Osteoblast (primary cell): ENCODE data around the gene ANTKMT. TPM values are rescaled to one million over a fixed set of nuclear protein-coding genes. Genes with fewer than 3 reads are reported as not detected.

Source experiments
- DNase-seq: peaks from one replicate; pipeline ENCODE4 v3.0.0; 2011; ENCODE audit warnings: low spot score, mixed read lengths; ENCODE audit not compliant: insufficient read length; ENCODE audit errors: missing footprints
- H2AFZ ChIP-seq: 2 replicates; pipeline ENCODE4 v1.6.0; 2011; ENCODE audit warnings: mild to moderate bottlenecking, low read length
- H3K27ac ChIP-seq: 2 replicates; pipeline ENCODE4 v1.5.1; 2011; ENCODE audit warnings: mild to moderate bottlenecking, low read depth, low read length, moderate library complexity
- H3K27me3 ChIP-seq: 2 replicates; pipeline ENCODE4 v1.6.0; 2012; ENCODE audit warnings: mild to moderate bottlenecking, control low read depth, inconsistent platforms, low read length, moderate library complexity; ENCODE audit not compliant: insufficient read depth
- H3K36me3 ChIP-seq: 2 replicates; pipeline ENCODE4 v1.5.1; 2011; ENCODE audit warnings: mild to moderate bottlenecking, low read length, control low read depth, moderate library complexity; ENCODE audit not compliant: insufficient read depth
- H3K4me1 ChIP-seq: 2 replicates; pipeline ENCODE4 v1.5.1; 2011; ENCODE audit warnings: mild to moderate bottlenecking, low read length, control low read depth, moderate library complexity; ENCODE audit not compliant: insufficient read depth
- H3K4me2 ChIP-seq: 2 replicates; pipeline ENCODE4 v1.6.0; 2011; ENCODE audit warnings: mild to moderate bottlenecking, low read length; ENCODE audit not compliant: insufficient read depth
- H3K4me3 ChIP-seq: fragments of 200-600 bp; sonication (generic); 3 replicates; pipeline ENCODE4 v1.5.1; 2012; ENCODE audit warnings: mild to moderate bottlenecking, low read length, inconsistent platforms; ENCODE audit not compliant: insufficient read depth
- H3K79me2 ChIP-seq: 2 replicates; pipeline ENCODE4 v1.6.0; 2012; ENCODE audit warnings: mild to moderate bottlenecking, low read length, control low read depth, inconsistent platforms; ENCODE audit not compliant: insufficient read depth
- H3K9me3 ChIP-seq: 2 replicates; pipeline ENCODE4 v1.5.1; 2011; ENCODE audit warnings: low read depth, low read length, control low read depth
- H4K20me1 ChIP-seq: 2 replicates; pipeline ENCODE4 v1.6.0; 2012; ENCODE audit warnings: mild to moderate bottlenecking, low read length, control low read depth; ENCODE audit not compliant: insufficient read depth
- total RNA-seq: library from RNA; depleted of rRNA; stranded (reverse); fragments of >200 nt; gene quantifications from 2 replicates; pipeline ENCODE4 v1.2.3, GENCODE V29; 2012
- TF ChIP-seq, protein P1 (sequence below): IDR thresholded peaks from 2 replicates; pipeline ENCODE4 v1.5.1; 2011; ENCODE audit warnings: mild to moderate bottlenecking, low read depth, low read length, moderate library complexity; ENCODE audit errors: extremely low read depth

ANTKMT gene
- total RNA-seq, 1 donor: 21.7 TPM

DNA sequence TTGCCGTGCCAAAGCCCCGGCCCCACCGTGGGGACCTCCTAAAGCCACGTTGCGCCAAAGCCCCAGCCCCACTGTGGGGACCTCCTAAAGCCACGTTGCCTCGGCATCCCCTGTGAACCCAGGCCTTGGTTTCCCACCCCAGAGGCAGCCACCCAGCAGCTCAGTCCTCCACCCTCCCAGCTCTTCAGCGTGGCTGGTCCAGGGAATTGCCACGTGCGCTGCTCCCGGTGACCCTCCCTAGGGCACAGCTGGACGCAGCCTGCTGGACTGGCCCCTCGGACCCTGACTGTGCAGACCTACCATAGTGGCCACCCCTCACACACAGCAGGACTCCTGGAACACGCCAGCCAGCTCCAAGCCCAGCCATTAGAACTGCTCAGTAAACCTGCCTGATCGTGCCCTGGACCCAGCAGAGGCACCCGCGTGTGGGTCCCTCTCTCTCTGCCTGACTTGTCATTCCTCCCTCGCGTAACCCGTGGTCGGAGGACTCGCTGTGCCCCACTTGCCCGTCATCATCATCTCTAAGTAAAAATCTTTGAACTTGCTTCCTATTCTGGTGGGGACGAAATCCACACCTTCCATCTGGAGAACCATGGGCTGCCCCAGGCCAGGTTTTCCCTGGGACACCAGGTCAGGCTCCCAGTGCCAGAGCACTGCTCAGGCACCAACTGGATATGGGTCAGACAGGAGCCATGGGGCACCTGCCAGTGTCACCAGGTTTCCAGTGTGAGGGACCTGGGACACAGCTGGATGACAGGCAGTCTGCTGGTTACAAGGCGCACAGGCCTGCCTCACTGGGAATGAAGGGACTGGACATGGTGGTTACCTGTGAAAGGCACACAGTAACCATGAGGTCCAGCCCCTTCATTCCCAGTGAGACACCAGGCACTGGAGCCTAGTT lies 14.3 kb downstream of the ANTKMT start:
- H2AFZ ChIP-seq: no peak overlapping the region
- no peak overlapping the region for H3K27ac ChIP-seq
- peaks cover 5% of the 10 kb centered on the region for H3K79me2 ChIP-seq
- H3K4me3 ChIP-seq: no peak overlapping the region
- peaks cover 8% of the 10 kb centered on the region for H4K20me1 ChIP-seq
- H3K4me1 ChIP-seq: peaks cover 8% of the 10 kb centered on the region
- no peaks in the 10 kb centered on the region for H3K27me3 ChIP-seq
- peaks cover 26% of the 10 kb centered on the region for H3K36me3 ChIP-seq
- H3K9me3 ChIP-seq: no peaks in the 10 kb centered on the region
- DNase-seq: no peak
- TF ChIP-seq, protein P1, sequence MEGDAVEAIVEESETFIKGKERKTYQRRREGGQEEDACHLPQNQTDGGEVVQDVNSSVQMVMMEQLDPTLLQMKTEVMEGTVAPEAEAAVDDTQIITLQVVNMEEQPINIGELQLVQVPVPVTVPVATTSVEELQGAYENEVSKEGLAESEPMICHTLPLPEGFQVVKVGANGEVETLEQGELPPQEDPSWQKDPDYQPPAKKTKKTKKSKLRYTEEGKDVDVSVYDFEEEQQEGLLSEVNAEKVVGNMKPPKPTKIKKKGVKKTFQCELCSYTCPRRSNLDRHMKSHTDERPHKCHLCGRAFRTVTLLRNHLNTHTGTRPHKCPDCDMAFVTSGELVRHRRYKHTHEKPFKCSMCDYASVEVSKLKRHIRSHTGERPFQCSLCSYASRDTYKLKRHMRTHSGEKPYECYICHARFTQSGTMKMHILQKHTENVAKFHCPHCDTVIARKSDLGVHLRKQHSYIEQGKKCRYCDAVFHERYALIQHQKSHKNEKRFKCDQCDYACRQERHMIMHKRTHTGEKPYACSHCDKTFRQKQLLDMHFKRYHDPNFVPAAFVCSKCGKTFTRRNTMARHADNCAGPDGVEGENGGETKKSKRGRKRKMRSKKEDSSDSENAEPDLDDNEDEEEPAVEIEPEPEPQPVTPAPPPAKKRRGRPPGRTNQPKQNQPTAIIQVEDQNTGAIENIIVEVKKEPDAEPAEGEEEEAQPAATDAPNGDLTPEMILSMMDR: no peak
- H3K4me2 ChIP-seq: no peak overlapping the region

DNA sequence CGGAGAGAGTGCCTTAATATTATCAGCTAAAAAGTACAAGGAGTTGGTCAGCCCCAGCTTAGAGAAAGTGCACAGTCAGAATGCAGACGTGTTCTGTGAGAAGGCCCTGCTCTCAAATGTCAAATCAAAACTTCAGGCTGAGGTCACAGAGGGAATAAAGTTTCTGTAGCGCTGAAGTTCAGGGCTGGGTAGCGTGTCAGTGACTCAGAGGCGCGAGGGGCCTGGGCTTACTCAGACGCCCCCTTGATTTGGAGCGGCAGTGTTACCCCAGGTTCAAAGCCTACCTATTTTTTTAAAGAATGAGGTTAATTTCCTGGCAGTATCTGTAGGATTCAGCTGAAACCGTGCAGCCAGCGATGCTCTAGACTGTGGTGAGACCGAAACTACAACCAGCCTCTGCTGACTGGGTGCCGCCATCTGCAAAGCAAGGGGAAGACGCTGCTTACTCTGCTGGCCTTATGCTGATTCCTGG lies 15.1 kb downstream of the ANTKMT start:
- Histone ChIP-seq H3K4me1 (peaks cover 9% of the 10 kb centered on the region), H3K9me3 (no peaks in the 10 kb centered on the region), H3K27ac (no peak overlapping the region), H3K36me3 (peaks cover 26% of the 10 kb centered on the region), H3K27me3 (no peaks in the 10 kb centered on the region), H2AFZ (no peak overlapping the region), H3K4me3 (no peak overlapping the region), H3K4me2 (no peak overlapping the region), H3K79me2 (peaks cover 8% of the 10 kb centered on the region), H4K20me1 (peaks cover 8% of the 10 kb centered on the region)
- TF ChIP-seq, protein P1: no peak
- DNase-seq: no peak

DNA sequence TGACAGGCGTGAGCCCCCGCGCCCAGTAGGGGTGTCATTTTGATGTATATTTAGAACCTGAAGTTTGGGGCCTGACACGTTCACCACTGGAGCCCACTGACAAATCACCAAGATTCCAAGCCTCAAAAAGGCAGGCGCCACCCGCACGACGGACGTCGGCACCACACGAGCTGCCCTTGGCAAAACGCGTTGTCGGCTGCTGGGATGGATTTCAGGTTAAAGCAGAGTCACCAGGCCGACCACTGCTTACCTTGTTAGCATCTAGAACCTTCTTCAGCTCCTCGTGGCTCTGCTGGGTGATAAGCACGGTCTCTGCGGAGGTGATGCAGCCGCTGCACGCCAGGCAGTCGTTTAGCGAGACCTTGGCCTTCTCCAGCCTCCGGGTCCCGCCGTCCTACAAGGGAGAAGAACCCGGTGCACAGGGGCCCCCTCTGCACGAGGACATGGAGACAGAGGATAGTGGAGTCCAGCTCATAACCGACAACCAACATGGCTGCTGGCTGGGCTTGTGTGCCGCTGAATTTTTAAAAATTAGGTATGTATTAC lies 16.1 kb downstream of the ANTKMT start:
- no peak overlapping the region for H3K27ac ChIP-seq
- H3K36me3 ChIP-seq: peaks cover 26% of the 10 kb centered on the region
- TF ChIP-seq, protein P1: no peak
- H3K4me3 ChIP-seq: no peak overlapping the region
- H3K27me3 ChIP-seq: no peaks in the 10 kb centered on the region
- H3K4me2 ChIP-seq: no peak overlapping the region
- no peak overlapping the region for H2AFZ ChIP-seq
- peaks cover 8% of the 10 kb centered on the region for H3K79me2 ChIP-seq
- H3K9me3 ChIP-seq: no peaks in the 10 kb centered on the region
- DNase-seq: no peak
- peaks cover 12% of the 10 kb centered on the region for H3K4me1 ChIP-seq
- H4K20me1 ChIP-seq: peaks cover 8% of the 10 kb centered on the region
